HCT116 (cell line): Measurements from ENCODE around the gene R3HDM1. TPM values are rescaled to one million over a fixed set of nuclear protein-coding genes. Genes with fewer than 3 reads are reported as not detected.

ENCODE experiments used
- ATAC-seq: fragments of 200-7000 bp; cut with Tn5 transposase; 2 replicates; pipeline ENCODE4 v1.9.1; 2020; ENCODE audit warnings: mild to moderate bottlenecking, moderate library complexity
- BruUV-seq: library from RNA; stranded (reverse); fragments of 400-500 nt; replicated peaks from 2 replicates; lab custom pipeline; 2021; lab: Mats Ljungman, UMichigan
- CTCF ChIA-PET: fragments of 300-600 bp; sonication (Branson Sonifier 250); formaldehyde crosslinking; loops from one replicate; lab custom pipeline; 2021; ENCODE audit warnings: antibody characterized with exemption; lab: Charles Lee
- POLR2A ChIA-PET: fragments of 300-600, 350-600 bp; sonication (Branson Sonifier 250); formaldehyde crosslinking; loops from one replicate; lab custom pipeline; 2021; ENCODE audit warnings: antibody characterized with exemption; lab: Charles Lee
- RAD21 ChIA-PET, 2 experiments: fragments of 300-600 bp; sonication (Branson Sonifier 250); formaldehyde crosslinking; loops; one replicate each; lab custom pipeline; 2023; ENCODE audit warnings: low total read pairs in 2 of 2; ENCODE audit not compliant: uncharacterized antibody in 2 of 2, unreplicated experiment in 2 of 2, low non-redundant PET in 1 of 2; lab: Charles Lee
- DNase-seq: peaks from one replicate; pipeline ENCODE4 v3.0.0-alpha.2; 2010; ENCODE audit warnings: low read depth, low spot score
- H2AFZ ChIP-seq: fragments of 200-600 bp; shearing (Covaris generic), sonication (generic); 2 replicates; pipeline ENCODE4 v1.6.1; 2017; ENCODE audit warnings: low read depth, mixed run types, mixed read lengths, antibody characterized with exemption, low read length; ENCODE audit not compliant: poor library complexity, severe bottlenecking
- H3K27ac ChIP-seq: 2 replicates; pipeline ENCODE4 v1.5.1; 2012; ENCODE audit warnings: low read depth, low read length
- H3K27me3 ChIP-seq: fragments of 200-600 bp; sonication (generic); 2 replicates; pipeline ENCODE4 v1.6.1; 2016; ENCODE audit warnings: mixed run types, low read length, mixed read lengths; ENCODE audit not compliant: insufficient read depth
- H3K36me3 ChIP-seq, 2 experiments: fragments of 200-500 bp in 1 of 2; fragments of 200-600 bp in 1 of 2; sonication (Bioruptor generic) in 1 of 2; sonication (generic) in 1 of 2; 2 replicates each; pipeline versions ENCODE4 v1.5.1 to v1.6.1; 2014 to 2016; ENCODE audit warnings: low read length in 2 of 2, inconsistent platforms in 1 of 2, mixed read lengths in 1 of 2, mixed run types in 1 of 2; ENCODE audit not compliant: insufficient read depth in 2 of 2, control insufficient read depth in 1 of 2
- H3K4me1 ChIP-seq, 2 experiments: fragments of 200-600 bp in 1 of 2; sonication (generic) in 1 of 2; 2 replicates each; pipeline versions ENCODE4 v1.5.1 to v1.6.1; 2012 to 2017; ENCODE audit warnings: low read length in 2 of 2, inconsistent platforms in 1 of 2, mild to moderate bottlenecking in 1 of 2, mixed read lengths in 1 of 2, mixed run types in 1 of 2, moderate library complexity in 1 of 2; ENCODE audit not compliant: insufficient read depth in 2 of 2, control insufficient read depth in 1 of 2
- H3K4me2 ChIP-seq: fragments of 200-600 bp; sonication (generic); 2 replicates; pipeline ENCODE4 v1.6.1; 2017; ENCODE audit warnings: mixed run types, low read length, mixed read lengths
- H3K4me3 ChIP-seq, 2 experiments: fragments of 200-600 bp in 1 of 2; sonication (generic) in 1 of 2; replicated peaks in 1 of 2; 2 replicates each; pipeline ENCODE4 v1.5.1; 2011 to 2016; ENCODE audit warnings: low read length in 2 of 2, control low read depth in 1 of 2, low read depth in 1 of 2, mild to moderate bottlenecking in 1 of 2, mixed read lengths in 1 of 2, mixed run types in 1 of 2
- H3K79me2 ChIP-seq: fragments of 200-600 bp; sonication (generic); 2 replicates; pipeline ENCODE4 v1.6.1; 2017; ENCODE audit warnings: mild to moderate bottlenecking, mixed run types, low read length, moderate library complexity, mixed read lengths; ENCODE audit not compliant: insufficient read depth
- H3K9ac ChIP-seq: fragments of 200-600 bp; sonication (generic); 2 replicates; pipeline ENCODE4 v1.6.1; 2016; ENCODE audit warnings: low read length, mixed read lengths
- H3K9me2 ChIP-seq: fragments of 200-600 bp; sonication (generic), shearing (Covaris generic); 2 replicates; pipeline ENCODE4 v1.6.1; 2017; ENCODE audit warnings: mixed run types, mild to moderate bottlenecking, moderate library complexity; ENCODE audit not compliant: insufficient read depth
- H3K9me3 ChIP-seq, 2 experiments: fragments of 200-500 bp in 1 of 2; fragments of 200-600 bp in 1 of 2; sonication (Bioruptor generic) in 1 of 2; sonication (generic) in 1 of 2; 2 replicates each; pipeline ENCODE4 v1.6.1; 2014 to 2017; ENCODE audit warnings: low read length in 2 of 2, mixed read lengths in 2 of 2, inconsistent platforms in 1 of 2, low read depth in 1 of 2, mild to moderate bottlenecking in 1 of 2, mixed run types in 1 of 2, moderate library complexity in 1 of 2; ENCODE audit not compliant: control insufficient read depth in 1 of 2, insufficient read depth in 1 of 2
- H4K20me1 ChIP-seq: fragments of 200-600 bp; sonication (generic), shearing (Covaris generic); 2 replicates; pipeline ENCODE4 v1.6.1; 2017; ENCODE audit warnings: mixed run types, mild to moderate bottlenecking, moderate library complexity; ENCODE audit not compliant: insufficient read depth
- ATF3 ChIP-seq: IDR thresholded peaks from 2 replicates; pipeline ENCODE4 v1.6.1; 2012
- CEBPB ChIP-seq: IDR thresholded peaks from 2 replicates; pipeline ENCODE4 v1.6.1; 2012; ENCODE audit warnings: low read depth
- CTCF ChIP-seq, 3 experiments: fragments of 200-600 bp in 1 of 3; sonication (generic) in 1 of 3; IDR thresholded peaks in 2 of 3; conservative IDR thresholded peaks in 1 of 3; 2 replicates each; pipeline ENCODE4 v1.5.1; 2012 to 2017; ENCODE audit warnings: low read depth in 2 of 3, low read length in 2 of 3, antibody characterized with exemption in 1 of 3, borderline replicate concordance in 1 of 3, control low read depth in 1 of 3, mild to moderate bottlenecking in 1 of 3, mixed read lengths in 1 of 3, mixed run types in 1 of 3, moderate library complexity in 1 of 3; ENCODE audit not compliant: insufficient read depth in 1 of 3
- EGR1 ChIP-seq: IDR thresholded peaks from 2 replicates; pipeline ENCODE4 v1.6.1; 2012; ENCODE audit warnings: low read depth
- EZH2 ChIP-seq: fragments of 200-600 bp; sonication (generic); IDR thresholded peaks from 2 replicates; pipeline ENCODE4 v1.6.1; 2017; ENCODE audit warnings: antibody characterized with exemption, mixed run types
- FOSL1 ChIP-seq: IDR thresholded peaks from 2 replicates; pipeline ENCODE4 v1.6.1; 2012; ENCODE audit warnings: low read depth
- JUND ChIP-seq: IDR thresholded peaks from 2 replicates; pipeline ENCODE4 v1.6.1; 2012
- MAX ChIP-seq: IDR thresholded peaks from 2 replicates; pipeline ENCODE4 v1.6.1; 2012
- POLR2AphosphoS5 ChIP-seq: IDR thresholded peaks from 2 replicates; pipeline ENCODE4 v1.6.1; 2011; ENCODE audit warnings: mild to moderate bottlenecking, low read depth, low read length, moderate library complexity
- RAD21 ChIP-seq: IDR thresholded peaks from 2 replicates; pipeline ENCODE4 v1.6.1; 2012; ENCODE audit warnings: low read depth, mild to moderate bottlenecking
- REST ChIP-seq: IDR thresholded peaks from 2 replicates; pipeline ENCODE4 v1.6.1; 2012; ENCODE audit warnings: low read depth
- SIN3A ChIP-seq: IDR thresholded peaks from 2 replicates; pipeline ENCODE4 v1.6.1; 2012; ENCODE audit warnings: low read depth
- SP1 ChIP-seq: IDR thresholded peaks from 2 replicates; pipeline ENCODE4 v1.6.1; 2012; ENCODE audit warnings: low read depth
- TCF7L2 ChIP-seq: IDR thresholded peaks from 2 replicates; pipeline ENCODE4 v1.7.0; 2011; ENCODE audit warnings: borderline replicate concordance, inconsistent platforms; ENCODE audit not compliant: insufficient read depth, insufficient read length; ENCODE audit errors: extremely low read depth
- ZFX ChIP-seq: fragments of 450-650 bp; IDR thresholded peaks from 2 replicates; pipeline ENCODE4 v1.6.1; 2017
- ZNF274 ChIP-seq: fragments of 200-500 bp; sonication (Bioruptor generic); IDR thresholded peaks from 2 replicates; pipeline ENCODE4 v1.6.1; 2014; ENCODE audit warnings: mild to moderate bottlenecking, low read depth, low read length, inconsistent platforms
- intact Hi-C: fragments of 100-400 bp; cut with micrococcal nuclease; formaldehyde crosslinking; loops from 2 replicates; pipeline ENCODE4 v1.10.0; 2022
- total RNA-seq: library from RNA; stranded (reverse); gene quantifications from one replicate; pipeline ENCODE4 v1.2.1, GENCODE V29; 2021; ENCODE audit not compliant: unreplicated experiment

The R3HDM1 gene
- total RNA-seq, 1 experiment from 2014 or later = 43.1 TPM

GRCh38 chr2:135663148-135663700 is 131.9 kb downstream of the R3HDM1 start:
- Histone ChIP-seq H3K9ac (no peak overlapping the region), H4K20me1 (no peaks in the 10 kb centered on the region), H3K27ac (no peak overlapping the region), H3K27me3 (no peaks in the 10 kb centered on the region), H3K4me2 (no peak overlapping the region), H3K9me2 (no peaks in the 10 kb centered on the region), H3K4me1 (no peaks in the 10 kb centered on the region), H3K4me3 (no peak overlapping the region), H2AFZ (no peak overlapping the region), H3K79me2 (no peaks in the 10 kb centered on the region), H3K9me3 (no peaks in the 10 kb centered on the region), H3K36me3 (peaks cover 0 to 3% of the 10 kb centered on the region in 2 experiments; a peak in 1 of 4 replicates)
- DNase-seq = no peak
- no peak for ATAC-seq
- ChIA-PET CTCF (no interaction called here), RAD21 (no interaction called here), POLR2A (no interaction called here)
- TF ChIP-seq FOSL1 = no peak
- TF ChIP-seq EGR1 = no peak
- TF ChIP-seq CEBPB = no peak
- no peak for TF ChIP-seq POLR2AphosphoS5
- TF ChIP-seq SP1 = no peak
- no peak for TF ChIP-seq CTCF (IDR thresholded peaks at IDR 0.05 in 2 of 3, conservative IDR thresholded peaks at IDR 0.05 in 1 of 3; ENCODE audit: borderline replicate concordance in 1 of 3, insufficient read depth in 1 of 3, low read depth in 2 of 3, low read length in 2 of 3)
- no peak for TF ChIP-seq EZH2
- no peak for TF ChIP-seq JUND
- TF ChIP-seq RAD21 = no peak
- TF ChIP-seq ZFX = no peak
- BruUV-seq = no TSS peak
- intact Hi-C loops = no loop called here

- ATAC-seq (no peak), DNase-seq (no peak)
- Histone ChIP-seq H3K9me3 (no peaks in the 10 kb centered on the region), H2AFZ (no peak overlapping the region), H3K4me1 (no peaks in the 10 kb centered on the region), H3K4me3 (no peak overlapping the region), H3K9me2 (no peaks in the 10 kb centered on the region), H3K27ac (no peak overlapping the region), H3K4me2 (no peak overlapping the region), H4K20me1 (no peaks in the 10 kb centered on the region), H3K36me3 (no peaks in the 10 kb centered on the region; a peak in 1 of 4 replicates), H3K9ac (no peak overlapping the region), H3K79me2 (no peaks in the 10 kb centered on the region), H3K27me3 (no peaks in the 10 kb centered on the region)
- ChIA-PET CTCF (no interaction called here), RAD21 (no interaction called here), POLR2A (no interaction called here)
- intact Hi-C loops = no loop called here
- no TSS peak for BruUV-seq
- TF ChIP-seq SP1 (no peak), REST (no peak), ZNF274 (no peak), ATF3 (no peak), MAX (no peak), ZFX (no peak), POLR2AphosphoS5 (no peak), CEBPB (no peak), JUND (no peak), TCF7L2 (no peak), SIN3A (no peak), EZH2 (no peak)
Observed at GRCh38 chr2:135664623-135665068, 133.4 kb downstream of the R3HDM1 start.
